ENCODE data around the gene NAA10. TPM values are rescaled to one million over a fixed set of nuclear protein-coding genes. Genes with fewer than 3 reads are reported as not detected.

The NAA10 gene
- total and polyA plus RNA-seq, 2 of the 13 experiments (the other 11 are each of a cell fraction or from before 2014, with no cell fraction given) = 49.2 to 51.7 TPM

GRCh38 chrX:153948002-153948466, 13.2 kb upstream of the NAA10 start (continued):
- TF ChIP-seq, protein P1, sequence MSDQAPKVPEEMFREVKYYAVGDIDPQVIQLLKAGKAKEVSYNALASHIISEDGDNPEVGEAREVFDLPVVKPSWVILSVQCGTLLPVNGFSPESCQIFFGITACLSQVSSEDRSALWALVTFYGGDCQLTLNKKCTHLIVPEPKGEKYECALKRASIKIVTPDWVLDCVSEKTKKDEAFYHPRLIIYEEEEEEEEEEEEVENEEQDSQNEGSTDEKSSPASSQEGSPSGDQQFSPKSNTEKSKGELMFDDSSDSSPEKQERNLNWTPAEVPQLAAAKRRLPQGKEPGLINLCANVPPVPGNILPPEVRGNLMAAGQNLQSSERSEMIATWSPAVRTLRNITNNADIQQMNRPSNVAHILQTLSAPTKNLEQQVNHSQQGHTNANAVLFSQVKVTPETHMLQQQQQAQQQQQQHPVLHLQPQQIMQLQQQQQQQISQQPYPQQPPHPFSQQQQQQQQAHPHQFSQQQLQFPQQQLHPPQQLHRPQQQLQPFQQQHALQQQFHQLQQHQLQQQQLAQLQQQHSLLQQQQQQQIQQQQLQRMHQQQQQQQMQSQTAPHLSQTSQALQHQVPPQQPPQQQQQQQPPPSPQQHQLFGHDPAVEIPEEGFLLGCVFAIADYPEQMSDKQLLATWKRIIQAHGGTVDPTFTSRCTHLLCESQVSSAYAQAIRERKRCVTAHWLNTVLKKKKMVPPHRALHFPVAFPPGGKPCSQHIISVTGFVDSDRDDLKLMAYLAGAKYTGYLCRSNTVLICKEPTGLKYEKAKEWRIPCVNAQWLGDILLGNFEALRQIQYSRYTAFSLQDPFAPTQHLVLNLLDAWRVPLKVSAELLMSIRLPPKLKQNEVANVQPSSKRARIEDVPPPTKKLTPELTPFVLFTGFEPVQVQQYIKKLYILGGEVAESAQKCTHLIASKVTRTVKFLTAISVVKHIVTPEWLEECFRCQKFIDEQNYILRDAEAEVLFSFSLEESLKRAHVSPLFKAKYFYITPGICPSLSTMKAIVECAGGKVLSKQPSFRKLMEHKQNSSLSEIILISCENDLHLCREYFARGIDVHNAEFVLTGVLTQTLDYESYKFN (CRISPR knock-in tag; conservative IDR thresholded peaks at IDR 0.05) = peak; percentile 52; the same call in 1 of the 2 replicates
- 0 out of 2 replicates have a peak, but pooled peaks have one; percentile 26 for TF ChIP-seq RXRB (CRISPR knock-in tag; IDR thresholded peaks at IDR 0.05; ENCODE audit: borderline replicate concordance)
- TF ChIP-seq SOX13 (IDR thresholded peaks at IDR 0.05) = no peak
- peak in 1 of 2 experiments; percentile 54; a peak in 1 of 4 replicates for TF ChIP-seq SOX13 (CRISPR knock-in tag; conservative IDR thresholded peaks at IDR 0.05 in 1 of 2, IDR thresholded peaks at IDR 0.05 in 1 of 2)
- TF ChIP-seq NFE2L2 (IDR thresholded peaks at IDR 0.05; ENCODE audit: low read length) = no peak
- TF ChIP-seq NR2C2 (CRISPR knock-in tag; IDR thresholded peaks at IDR 0.05; ENCODE audit: borderline replicate concordance) = peak; percentile 73
- TF ChIP-seq GABPA (IDR thresholded peaks at IDR 0.05; ENCODE audit: low read depth, low read length) = no peak
- TF ChIP-seq GABPA (CRISPR knock-in tag; IDR thresholded peaks at IDR 0.05; ENCODE audit: low read depth) = peak; percentile 82
- TF ChIP-seq MXD4 (CRISPR knock-in tag; IDR thresholded peaks at IDR 0.05) = no peak
- TF ChIP-seq, protein P2, sequence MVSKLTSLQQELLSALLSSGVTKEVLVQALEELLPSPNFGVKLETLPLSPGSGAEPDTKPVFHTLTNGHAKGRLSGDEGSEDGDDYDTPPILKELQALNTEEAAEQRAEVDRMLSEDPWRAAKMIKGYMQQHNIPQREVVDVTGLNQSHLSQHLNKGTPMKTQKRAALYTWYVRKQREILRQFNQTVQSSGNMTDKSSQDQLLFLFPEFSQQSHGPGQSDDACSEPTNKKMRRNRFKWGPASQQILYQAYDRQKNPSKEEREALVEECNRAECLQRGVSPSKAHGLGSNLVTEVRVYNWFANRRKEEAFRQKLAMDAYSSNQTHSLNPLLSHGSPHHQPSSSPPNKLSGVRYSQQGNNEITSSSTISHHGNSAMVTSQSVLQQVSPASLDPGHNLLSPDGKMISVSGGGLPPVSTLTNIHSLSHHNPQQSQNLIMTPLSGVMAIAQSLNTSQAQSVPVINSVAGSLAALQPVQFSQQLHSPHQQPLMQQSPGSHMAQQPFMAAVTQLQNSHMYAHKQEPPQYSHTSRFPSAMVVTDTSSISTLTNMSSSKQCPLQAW (CRISPR knock-in tag; IDR thresholded peaks at IDR 0.05) = no peak
- no peak for TF ChIP-seq KMT2A (CRISPR knock-in tag; IDR thresholded peaks at IDR 0.05)
- 0 out of 2 replicates have a peak, but pooled peaks have one; percentile 4 for TF ChIP-seq ZFP90 (CRISPR knock-in tag; IDR thresholded peaks at IDR 0.05; ENCODE audit: borderline replicate concordance)
- TF ChIP-seq, protein P3, sequence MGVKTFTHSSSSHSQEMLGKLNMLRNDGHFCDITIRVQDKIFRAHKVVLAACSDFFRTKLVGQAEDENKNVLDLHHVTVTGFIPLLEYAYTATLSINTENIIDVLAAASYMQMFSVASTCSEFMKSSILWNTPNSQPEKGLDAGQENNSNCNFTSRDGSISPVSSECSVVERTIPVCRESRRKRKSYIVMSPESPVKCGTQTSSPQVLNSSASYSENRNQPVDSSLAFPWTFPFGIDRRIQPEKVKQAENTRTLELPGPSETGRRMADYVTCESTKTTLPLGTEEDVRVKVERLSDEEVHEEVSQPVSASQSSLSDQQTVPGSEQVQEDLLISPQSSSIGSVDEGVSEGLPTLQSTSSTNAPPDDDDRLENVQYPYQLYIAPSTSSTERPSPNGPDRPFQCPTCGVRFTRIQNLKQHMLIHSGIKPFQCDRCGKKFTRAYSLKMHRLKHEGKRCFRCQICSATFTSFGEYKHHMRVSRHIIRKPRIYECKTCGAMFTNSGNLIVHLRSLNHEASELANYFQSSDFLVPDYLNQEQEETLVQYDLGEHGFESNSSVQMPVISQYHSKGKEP (CRISPR knock-in tag; IDR thresholded peaks at IDR 0.05) = no peak
- TF ChIP-seq ZNF33B (CRISPR knock-in tag; IDR thresholded peaks at IDR 0.05) = no peak
- TF ChIP-seq ISL2 (CRISPR knock-in tag; IDR thresholded peaks at IDR 0.05) = no peak
- peak; percentile 44; the same call in 1 of the 2 replicates for TF ChIP-seq HOXA3 (CRISPR knock-in tag; IDR thresholded peaks at IDR 0.05)
- TF ChIP-seq ZBTB4 (CRISPR knock-in tag; IDR thresholded peaks at IDR 0.05; ENCODE audit: borderline replicate concordance) = peak; percentile 45; the same call in 1 of the 2 replicates
- peak; percentile 78; the same call in 1 of the 2 replicates for TF ChIP-seq ETV5 (CRISPR knock-in tag; IDR thresholded peaks at IDR 0.05; ENCODE audit: borderline replicate concordance)
- TF ChIP-seq ZNF782 (CRISPR knock-in tag; IDR thresholded peaks at IDR 0.05; ENCODE audit: borderline replicate concordance) = no peak
- TF ChIP-seq ZNF430 (CRISPR knock-in tag; IDR thresholded peaks at IDR 0.05) = peak; percentile 26; the same call in 1 of the 2 replicates
